Stimulated activated CD8-positive, alpha-beta memory T cell treated with anti-CD3 and anti-CD28 coated beads, Interleukin-4, amount 100 ng/mL, for 24 hours (primary cell): ENCODE results near the gene CCT8.
A peak's percentile ranks its signal among the peaks of the same experiment; 100 is the strongest.
"Not testable (repeated sequence)": the region's sequence is repeated elsewhere in the genome, so short reads cannot be mapped to it uniquely, and the experiment has no call there.

Source experiments
- DNase-seq: peaks from one replicate; pipeline ENCODE4 v3.0.0-alpha.2; 2020; ENCODE audit warnings: low read depth

Gene CCT8

DNA sequence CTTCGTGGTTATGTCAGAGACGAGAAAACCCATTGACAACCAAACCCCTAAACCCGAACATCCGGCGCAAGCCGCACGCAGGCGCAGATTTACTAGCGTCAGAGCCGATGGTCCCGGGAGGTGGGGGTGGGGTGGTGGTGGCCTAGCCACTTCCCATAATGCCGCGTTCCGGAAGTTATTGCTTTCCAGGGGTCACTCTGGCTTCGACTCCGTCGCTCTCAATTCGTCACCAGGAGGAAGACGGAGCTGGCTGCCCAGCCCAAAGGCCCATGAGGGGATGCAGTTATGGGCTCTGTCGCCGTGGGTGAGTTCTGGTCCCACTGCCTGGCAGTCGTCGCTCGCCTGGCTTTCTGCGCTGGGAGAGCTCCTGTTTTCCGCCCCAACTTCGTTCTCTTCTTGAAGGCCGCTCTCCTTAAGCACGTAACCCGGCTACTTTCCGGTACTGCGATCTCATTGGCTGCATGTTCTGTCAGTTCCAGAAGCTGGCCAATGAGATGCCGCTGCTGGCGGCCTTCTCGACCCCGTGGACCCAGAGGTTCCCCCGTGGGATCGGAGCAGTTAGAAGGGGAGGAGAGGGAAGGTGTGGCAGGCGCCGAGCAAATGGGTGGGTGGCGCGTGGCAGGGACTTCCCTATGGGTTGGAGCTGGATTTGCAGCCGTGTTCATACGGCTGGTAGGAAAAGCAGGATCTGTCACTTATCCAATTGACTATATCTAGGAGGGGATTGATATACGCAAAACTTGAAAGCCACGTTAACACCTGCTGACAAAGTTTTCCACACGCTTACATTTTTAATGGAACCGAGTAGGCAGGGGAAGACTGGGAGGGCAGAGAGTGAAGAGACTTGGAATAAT, 48.7 kb downstream of the CCT8 start, which contains the start of gene USP16:
Gene USP16, plus strand, starts transcription at position 195 of the 854 bp plus-strand sequence. CDS start 3,246 bp downstream, outside the sequence.
- DNase-seq, result peak; percentile 91

DNA sequence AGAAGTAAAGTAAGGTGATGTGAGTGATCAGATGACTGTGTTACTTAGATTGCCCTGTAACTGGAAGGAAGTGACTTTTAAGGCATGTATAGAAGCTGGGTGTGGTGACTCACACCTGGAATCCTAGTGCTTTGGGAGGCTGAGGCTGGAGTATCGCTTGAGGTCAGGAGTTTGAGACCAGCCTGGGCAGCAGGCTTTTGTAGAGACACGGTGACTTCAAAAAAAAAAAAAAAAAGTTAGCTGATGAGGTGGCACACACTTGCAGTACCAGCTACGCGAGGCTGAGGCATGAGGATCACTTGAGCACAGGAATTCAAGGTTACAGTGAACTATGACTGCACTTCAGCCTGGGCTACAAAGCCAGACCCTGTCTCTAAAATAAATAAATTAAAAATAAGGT, 51.3 kb downstream of the CCT8 start:
- no peak for DNase-seq

DNA sequence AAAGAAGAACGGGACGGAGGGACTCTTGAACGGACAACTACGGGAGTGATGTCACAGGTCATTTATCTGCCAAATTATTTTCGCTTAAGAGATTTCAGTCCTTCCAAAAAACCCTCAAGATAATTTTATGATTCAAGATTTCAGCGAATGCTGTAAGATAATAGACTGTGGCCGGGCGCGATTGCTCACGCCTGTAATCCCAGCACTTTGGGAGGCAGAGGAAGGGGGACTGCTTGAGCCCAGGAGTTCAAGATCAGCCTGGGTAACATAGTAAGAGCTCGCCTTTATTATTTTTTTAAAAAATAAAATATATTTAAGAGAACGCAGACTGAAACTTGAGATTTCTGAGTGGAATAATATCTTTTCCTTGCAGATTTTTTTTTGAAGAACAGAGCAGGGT, 54.9 kb downstream of the CCT8 start:
- no peak for DNase-seq

DNA sequence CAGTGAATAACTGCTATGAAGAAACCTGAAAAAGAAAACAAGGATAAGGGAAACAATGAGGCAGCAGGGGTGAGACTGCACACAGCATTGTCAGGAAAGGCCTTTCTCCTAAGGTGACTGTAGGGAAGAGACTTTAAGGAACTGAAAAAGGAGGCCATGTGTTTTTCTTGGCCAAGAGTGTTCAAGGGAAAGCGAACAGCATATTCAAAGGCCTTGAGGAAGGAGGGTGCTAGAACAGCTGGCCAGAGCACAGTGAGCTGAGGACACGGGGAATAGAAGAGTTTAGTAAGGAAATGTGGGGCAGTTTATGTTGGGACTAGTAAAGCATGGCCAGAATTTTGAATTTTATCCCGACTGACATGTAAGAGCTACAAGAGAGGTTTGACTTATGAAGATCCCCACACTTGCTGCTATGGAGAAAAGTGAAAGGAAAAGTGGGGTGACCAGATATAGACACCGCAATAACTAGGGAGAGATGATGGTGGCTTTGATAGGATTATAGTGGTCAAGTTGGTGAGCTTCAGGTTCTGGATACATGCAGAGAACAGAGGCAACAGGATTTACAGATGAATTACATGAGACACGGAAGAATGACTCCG, 55.7 kb downstream of the CCT8 start:
- no peak for DNase-seq

DNA sequence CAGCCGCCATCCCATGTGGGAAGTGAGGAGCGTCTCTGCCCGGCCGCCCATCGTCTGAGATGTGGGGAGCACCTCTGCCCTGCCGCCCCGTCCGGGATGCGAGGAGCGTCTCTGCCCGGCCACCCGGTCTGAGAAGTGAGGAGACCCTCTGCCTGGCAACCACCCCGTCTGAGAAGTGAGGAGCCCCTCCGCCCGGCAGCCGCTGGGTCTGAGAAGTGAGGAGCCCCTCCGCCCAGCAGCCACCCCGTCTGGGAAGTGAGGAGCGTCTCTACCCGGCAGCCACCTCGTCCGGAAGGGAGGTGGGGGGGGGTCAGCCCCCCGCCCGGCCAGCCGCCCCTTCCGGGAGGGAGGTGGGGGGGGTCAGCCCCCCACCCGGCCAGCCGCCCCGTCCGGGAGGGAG, 62.2 kb downstream of the CCT8 start:
- not testable (repeated sequence) for DNase-seq

DNA sequence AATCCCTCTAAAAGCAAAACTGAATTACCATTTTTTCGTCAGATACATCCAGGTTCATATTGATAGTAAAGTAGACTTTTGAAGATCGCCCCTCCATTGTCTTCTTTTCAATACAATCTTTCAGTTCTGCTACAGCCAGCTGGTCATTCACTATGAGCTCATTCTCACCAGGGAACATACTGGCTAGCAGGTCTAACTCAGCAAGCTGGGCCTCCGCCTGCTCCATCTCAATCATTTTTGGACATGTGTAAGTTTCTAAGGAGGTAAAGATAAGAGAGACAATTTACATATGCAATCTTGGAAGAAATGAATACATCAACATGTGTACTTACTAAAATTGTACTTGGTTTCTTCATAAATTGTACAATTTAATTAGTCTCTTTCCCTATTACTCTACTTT, 65.1 kb downstream of the CCT8 start:
- DNase-seq, result no peak

DNA sequence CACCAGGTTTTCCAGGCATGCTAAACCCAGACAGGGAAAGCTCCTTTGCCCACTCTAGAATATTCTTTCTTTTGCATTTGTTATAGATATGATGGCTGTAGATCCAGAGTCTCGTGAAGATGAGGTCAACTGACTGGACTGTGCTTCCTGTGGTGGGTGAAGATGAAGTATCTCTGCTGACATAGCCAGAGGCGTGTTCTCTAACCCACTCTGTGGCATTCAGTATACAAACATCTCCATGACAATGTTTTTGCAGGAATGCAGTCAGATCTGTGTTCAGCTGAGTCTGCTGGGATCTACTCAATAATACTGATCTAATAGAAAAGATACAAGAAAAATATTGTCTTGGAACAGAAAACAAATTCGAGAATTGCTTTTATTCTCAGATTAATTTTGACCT, 65.6 kb downstream of the CCT8 start:
- no peak for DNase-seq

DNA sequence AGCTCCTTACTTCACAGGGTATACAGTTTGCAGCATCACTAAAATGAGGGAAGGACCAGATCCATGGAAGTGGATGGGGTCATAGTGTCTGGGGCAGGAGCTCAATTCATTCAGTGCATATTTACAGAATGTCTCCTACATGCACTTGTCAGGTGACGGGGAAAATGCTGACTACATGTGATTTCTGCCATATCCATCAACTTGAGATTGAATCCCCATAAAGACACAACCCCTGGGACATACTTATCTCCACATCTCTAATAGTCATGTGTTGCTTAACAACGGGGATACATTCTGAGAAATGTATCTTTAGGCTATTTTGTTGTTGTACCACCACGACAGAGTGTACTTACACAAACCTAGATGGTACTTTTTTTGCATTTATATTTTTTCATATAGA, 66.3 kb downstream of the CCT8 start:
- no peak for DNase-seq
